Inflammatory macrophage (primary cell): ENCODE measurements around the gene LRPAP1.
"Not testable (repeated sequence)": the region's sequence is repeated elsewhere in the genome, so short reads cannot be mapped to it uniquely, and the experiment has no call there.

Experiments
- DNase-seq, 2 donors: peaks; one replicate each; pipeline ENCODE4 v3.0.0-alpha.2; 2020 to 2022

The LRPAP1 gene

DNA sequence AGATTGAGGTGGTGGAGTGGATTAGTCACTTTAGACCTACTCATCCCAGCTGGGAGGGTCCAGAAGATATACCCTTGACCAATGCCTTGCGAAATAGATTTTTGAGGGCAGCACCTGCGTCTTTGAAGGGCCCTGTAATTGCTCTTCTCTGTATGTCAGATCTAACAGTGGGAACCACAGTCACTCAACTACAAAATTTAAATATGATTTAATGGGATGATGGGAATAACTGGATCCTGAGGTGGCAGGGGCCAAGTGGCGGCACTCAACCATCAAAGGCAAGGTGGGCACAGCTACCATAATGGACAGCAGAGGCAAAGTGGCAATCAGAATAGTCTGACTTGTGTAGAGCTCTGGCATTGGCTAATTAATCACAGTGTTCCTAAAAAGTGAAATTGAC, 76.6 kb downstream of the LRPAP1 start:
- not testable (repeated sequence) for DNase-seq
